Esophagus muscularis mucosa (tissue), 3 donors: ENCODE results near the gene DPH2.

Experiments
- EP300 ChIP-seq: sonication (generic); formaldehyde crosslinking; IDR thresholded peaks from one replicate; pipeline ENCODE4 v1.6.1; 2017; ENCODE audit warnings: antibody characterized with exemption
- TF ChIP-seq, protein P1 (sequence below), 3 experiments: fragments of 200-600 bp in 2 of 3; fragments of 450-650 bp in 1 of 3; sonication (generic) in 2 of 3; IDR thresholded peaks; one replicate each; pipeline ENCODE4 v1.5.1; 2017 to 2019; ENCODE audit warnings: antibody characterized with exemption in 3 of 3, mild to moderate bottlenecking in 2 of 3, moderate library complexity in 1 of 3

DNA sequence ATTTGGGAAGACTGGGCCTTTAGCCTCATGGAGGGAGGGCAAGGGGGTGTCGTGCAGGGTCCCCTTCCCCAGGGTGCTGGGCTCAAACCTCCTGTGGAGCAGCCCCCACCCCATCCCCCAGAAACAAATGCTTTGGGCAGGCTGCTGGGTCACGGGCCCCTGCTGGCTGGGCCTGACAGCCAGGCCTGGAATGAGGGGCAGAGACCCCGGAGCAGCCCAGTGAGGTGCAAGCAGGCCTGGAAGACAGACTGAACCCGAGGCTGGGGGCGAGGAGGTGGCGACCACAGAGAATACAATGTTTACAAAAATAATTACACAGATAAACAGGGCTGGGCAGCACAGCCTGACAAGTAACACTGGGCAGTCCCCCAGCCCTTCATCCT, 26.9 kb downstream of the DPH2 start:
- TF ChIP-seq, protein P1, sequence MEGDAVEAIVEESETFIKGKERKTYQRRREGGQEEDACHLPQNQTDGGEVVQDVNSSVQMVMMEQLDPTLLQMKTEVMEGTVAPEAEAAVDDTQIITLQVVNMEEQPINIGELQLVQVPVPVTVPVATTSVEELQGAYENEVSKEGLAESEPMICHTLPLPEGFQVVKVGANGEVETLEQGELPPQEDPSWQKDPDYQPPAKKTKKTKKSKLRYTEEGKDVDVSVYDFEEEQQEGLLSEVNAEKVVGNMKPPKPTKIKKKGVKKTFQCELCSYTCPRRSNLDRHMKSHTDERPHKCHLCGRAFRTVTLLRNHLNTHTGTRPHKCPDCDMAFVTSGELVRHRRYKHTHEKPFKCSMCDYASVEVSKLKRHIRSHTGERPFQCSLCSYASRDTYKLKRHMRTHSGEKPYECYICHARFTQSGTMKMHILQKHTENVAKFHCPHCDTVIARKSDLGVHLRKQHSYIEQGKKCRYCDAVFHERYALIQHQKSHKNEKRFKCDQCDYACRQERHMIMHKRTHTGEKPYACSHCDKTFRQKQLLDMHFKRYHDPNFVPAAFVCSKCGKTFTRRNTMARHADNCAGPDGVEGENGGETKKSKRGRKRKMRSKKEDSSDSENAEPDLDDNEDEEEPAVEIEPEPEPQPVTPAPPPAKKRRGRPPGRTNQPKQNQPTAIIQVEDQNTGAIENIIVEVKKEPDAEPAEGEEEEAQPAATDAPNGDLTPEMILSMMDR (IDR thresholded peaks at IDR 0.05), result no peak
- no peak for TF ChIP-seq EP300
